ENCODE data around the gene MB21D2. TPM values are rescaled to one million over a fixed set of nuclear protein-coding genes. Genes with fewer than 3 reads are reported as not detected.

The MB21D2 gene
- total RNA-seq, 2 experiments from 2014 or later: 0.06 TPM; not detected in 1

GRCh38 chr3:192841428-192841827, 76.2 kb downstream of the MB21D2 start:
- BruUV-seq (replicated peaks): no TSS peak
- Histone ChIP-seq H3K27ac (ENCODE audit: low read depth, low read length, poor library complexity, severe bottlenecking) (no peak overlapping the region), H3K4me1 (ENCODE audit: insufficient read depth, low read length, poor library complexity, severe bottlenecking) (no peaks in the 10 kb centered on the region), H3K9me3 (ENCODE audit: low read length) (no peaks in the 10 kb centered on the region), H3K9me2 (ENCODE audit: insufficient read depth, low read length) (no peaks in the 10 kb centered on the region), H3K79me2 (ENCODE audit: insufficient read depth, low read depth, low read length) (no peaks in the 10 kb centered on the region), H2AFZ (ENCODE audit: low read length) (no peak overlapping the region), H3K4me2 (ENCODE audit: low read length) (no peak overlapping the region), H4K20me1 (ENCODE audit: insufficient read depth, low read length) (no peaks in the 10 kb centered on the region), H3K4me3 (ENCODE audit: low read depth, low read length, poor library complexity, severe bottlenecking) (no peak overlapping the region), H3K36me3 (ENCODE audit: insufficient read depth, low read length) (no peaks in the 10 kb centered on the region)
- ChIA-PET CTCF (ENCODE audit: unreplicated experiment) (no interaction called here), POLR2A (no interaction called here)
- intact Hi-C loops (cut with micrococcal nuclease; ENCODE audit: unreplicated experiment): no loop called here
- no peak for TF ChIP-seq CTCF (conservative IDR thresholded peaks at IDR 0.05; ENCODE audit: low read length)
- no peak for TF ChIP-seq EZH2phosphoT487 (IDR thresholded peaks at IDR 0.05; ENCODE audit: borderline replicate concordance, low read depth, low read length)
- DNase-seq (ENCODE audit: low spot score): no peak

GRCh38 chr3:192840143-192840836, 77.4 kb downstream of the MB21D2 start:
- Histone ChIP-seq H2AFZ (ENCODE audit: low read length) (no peak overlapping the region), H4K20me1 (ENCODE audit: insufficient read depth, low read length) (no peaks in the 10 kb centered on the region), H3K4me1 (ENCODE audit: insufficient read depth, low read length, poor library complexity, severe bottlenecking) (no peaks in the 10 kb centered on the region), H3K9me3 (ENCODE audit: low read length) (no peaks in the 10 kb centered on the region), H3K79me2 (ENCODE audit: insufficient read depth, low read depth, low read length) (no peaks in the 10 kb centered on the region), H3K27ac (ENCODE audit: low read depth, low read length, poor library complexity, severe bottlenecking) (no peak overlapping the region), H3K36me3 (ENCODE audit: insufficient read depth, low read length) (no peaks in the 10 kb centered on the region), H3K4me2 (ENCODE audit: low read length) (no peak overlapping the region), H3K9me2 (ENCODE audit: insufficient read depth, low read length) (no peaks in the 10 kb centered on the region), H3K4me3 (ENCODE audit: low read depth, low read length, poor library complexity, severe bottlenecking) (no peak overlapping the region)
- intact Hi-C loops (cut with micrococcal nuclease; ENCODE audit: unreplicated experiment): no loop called here
- CTCF ChIA-PET (ENCODE audit: unreplicated experiment): no interaction called here
- no peak for TF ChIP-seq CTCF (conservative IDR thresholded peaks at IDR 0.05; ENCODE audit: low read length)
- no peak for TF ChIP-seq EZH2phosphoT487 (IDR thresholded peaks at IDR 0.05; ENCODE audit: borderline replicate concordance, low read depth, low read length)
- DNase-seq (ENCODE audit: low spot score): no peak
- POLR2A ChIA-PET: interaction anchor here (0.6 to 0.7 kb wide), 2 partner anchors 418 to 1791 kb away, joined by 4 to 6 read pairs; no protein-coding TSS in a partner anchor
- BruUV-seq (replicated peaks): no TSS peak

Measured in OCI-LY7 (cell line).